OCI-LY1 (cell line): Measurements from ENCODE around the gene PRSS57.

Experiments
- H2AFZ ChIP-seq: fragments of 200-600 bp; sonication (generic), shearing (Covaris generic); 2 replicates; pipeline ENCODE4 v1.6.0; 2014; ENCODE audit warnings: antibody characterized with exemption, mild to moderate bottlenecking, low read length
- H3F3A ChIP-seq: fragments of 200-600 bp; sonication (generic), shearing (Covaris generic); 2 replicates; pipeline ENCODE4 v1.6.0; 2014; ENCODE audit warnings: mild to moderate bottlenecking, antibody characterized with exemption, low read length, moderate library complexity; ENCODE audit not compliant: insufficient read depth
- H3K27ac ChIP-seq: fragments of 200-600 bp; sonication (generic); 2 replicates; pipeline ENCODE4 v1.5.1; 2014; ENCODE audit warnings: low read length, mixed run types, mild to moderate bottlenecking, low read depth; ENCODE audit not compliant: poor library complexity, severe bottlenecking
- H3K27me3 ChIP-seq: fragments of 200-600 bp; sonication (generic); 2 replicates; pipeline ENCODE4 v1.6.0; 2014; ENCODE audit warnings: antibody characterized with exemption, mild to moderate bottlenecking, low read length, moderate library complexity; ENCODE audit not compliant: insufficient read depth
- H3K36me3 ChIP-seq: fragments of 200-600 bp; sonication (generic); 2 replicates; pipeline ENCODE4 v1.6.1; 2014; ENCODE audit warnings: mild to moderate bottlenecking, antibody characterized with exemption, low read length, moderate library complexity, mixed read lengths; ENCODE audit not compliant: insufficient read depth
- H3K4me1 ChIP-seq: fragments of 200-600 bp; sonication (generic); 2 replicates; pipeline ENCODE4 v1.5.1; 2014; ENCODE audit warnings: mild to moderate bottlenecking, low read length, moderate library complexity; ENCODE audit not compliant: insufficient read depth, severe bottlenecking
- H3K4me2 ChIP-seq: fragments of 200-600 bp; sonication (generic), shearing (Covaris generic); 2 replicates; pipeline ENCODE4 v1.6.1; 2014; ENCODE audit warnings: low read length
- H3K4me3 ChIP-seq: fragments of 200-600 bp; sonication (generic); 2 replicates; pipeline ENCODE4 v1.5.1; 2014; ENCODE audit warnings: low read length, low read depth, mild to moderate bottlenecking, mixed read lengths; ENCODE audit not compliant: poor library complexity, severe bottlenecking
- H3K79me2 ChIP-seq: fragments of 200-600 bp; shearing (Covaris generic); 2 replicates; pipeline ENCODE4 v1.6.1; 2016; ENCODE audit warnings: mixed run types, low read length, mixed read lengths; ENCODE audit not compliant: insufficient read depth
- H3K9ac ChIP-seq: fragments of 200-600 bp; sonication (generic), shearing (Covaris generic); 2 replicates; pipeline ENCODE4 v1.6.1; 2014; ENCODE audit warnings: mild to moderate bottlenecking, low read length, mixed read lengths
- H3K9me2 ChIP-seq: fragments of 200-600 bp; sonication (generic), shearing (Covaris generic); 2 replicates; pipeline ENCODE4 v1.6.1; 2014; ENCODE audit warnings: low read depth, mild to moderate bottlenecking, low read length, mixed read lengths
- H3K9me3 ChIP-seq: fragments of 200-600 bp; shearing (Covaris generic); 2 replicates; pipeline ENCODE4 v1.6.1; 2014; ENCODE audit warnings: low read length, mixed read lengths
- H4K20me1 ChIP-seq: fragments of 200-600 bp; sonication (generic), shearing (Covaris generic); 2 replicates; pipeline ENCODE4 v1.6.0; 2016; ENCODE audit warnings: mild to moderate bottlenecking, low read length; ENCODE audit not compliant: insufficient read depth
- EZH2 ChIP-seq: fragments of 200-600 bp; sonication (generic), shearing (Covaris generic); IDR thresholded peaks from 2 replicates; pipeline ENCODE4 v1.8.0; 2017; ENCODE audit warnings: borderline replicate concordance, mixed run types, mild to moderate bottlenecking, antibody characterized with exemption, low read length, moderate library complexity, mixed read lengths
- TF ChIP-seq, protein P1 (sequence below): fragments of 200-600 bp; sonication (generic), shearing (Covaris generic); IDR thresholded peaks from 2 replicates; pipeline ENCODE4 v1.5.1; 2017; ENCODE audit warnings: mild to moderate bottlenecking, antibody characterized with exemption, low read length, moderate library complexity, mixed read lengths

The PRSS57 gene

DNA sequence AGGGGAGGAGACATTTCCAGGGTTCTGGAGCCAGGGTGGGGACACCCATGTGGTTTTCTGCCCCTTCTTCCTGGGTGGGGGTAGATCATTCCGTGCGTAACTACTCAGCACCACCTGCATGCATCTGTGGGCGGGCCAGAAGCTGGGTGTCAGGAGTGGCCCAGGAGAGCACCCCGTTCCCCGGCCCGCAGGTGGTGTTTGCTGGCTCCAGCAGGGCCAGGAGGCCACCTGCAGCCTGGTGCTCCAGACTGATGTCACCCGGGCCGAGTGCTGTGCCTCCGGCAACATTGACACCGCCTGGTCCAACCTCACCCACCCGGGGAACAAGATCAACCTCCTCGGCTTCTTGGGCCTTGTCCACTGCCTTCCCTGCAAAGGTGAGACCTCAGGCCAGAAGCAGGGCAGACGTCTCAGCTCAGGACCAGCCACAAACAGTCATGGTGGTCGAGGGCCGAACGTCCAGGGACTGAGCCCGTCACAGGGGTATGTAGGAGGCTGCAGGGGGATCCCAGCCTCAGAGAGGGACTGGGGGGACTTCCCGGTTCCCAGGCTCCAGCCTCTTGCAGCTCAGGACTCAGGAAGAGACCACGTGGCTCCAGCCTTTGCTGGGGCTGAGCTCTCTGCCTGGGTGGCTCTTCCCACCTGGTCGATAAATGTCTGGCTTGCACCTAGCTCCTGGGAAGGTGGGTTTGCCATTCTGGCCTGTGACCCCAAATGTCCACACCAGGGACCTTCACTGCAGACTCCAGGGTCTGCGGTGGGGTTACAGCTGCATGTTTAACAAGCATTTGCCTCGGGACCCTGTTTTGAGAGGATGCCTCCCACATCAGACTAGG is 17.4 kb downstream of the PRSS57 start:
- no peaks in the 10 kb centered on the region for H4K20me1 ChIP-seq
- H3K4me1 ChIP-seq = peaks cover 6% of the 10 kb centered on the region
- no peak overlapping the region for H3K27ac ChIP-seq
- H3K9ac ChIP-seq = no peak overlapping the region
- H3K9me2 ChIP-seq = no peaks in the 10 kb centered on the region
- H3F3A ChIP-seq = no peaks in the 10 kb centered on the region
- no peaks in the 10 kb centered on the region for H3K36me3 ChIP-seq
- TF ChIP-seq EZH2 = no peak
- TF ChIP-seq, protein P1, sequence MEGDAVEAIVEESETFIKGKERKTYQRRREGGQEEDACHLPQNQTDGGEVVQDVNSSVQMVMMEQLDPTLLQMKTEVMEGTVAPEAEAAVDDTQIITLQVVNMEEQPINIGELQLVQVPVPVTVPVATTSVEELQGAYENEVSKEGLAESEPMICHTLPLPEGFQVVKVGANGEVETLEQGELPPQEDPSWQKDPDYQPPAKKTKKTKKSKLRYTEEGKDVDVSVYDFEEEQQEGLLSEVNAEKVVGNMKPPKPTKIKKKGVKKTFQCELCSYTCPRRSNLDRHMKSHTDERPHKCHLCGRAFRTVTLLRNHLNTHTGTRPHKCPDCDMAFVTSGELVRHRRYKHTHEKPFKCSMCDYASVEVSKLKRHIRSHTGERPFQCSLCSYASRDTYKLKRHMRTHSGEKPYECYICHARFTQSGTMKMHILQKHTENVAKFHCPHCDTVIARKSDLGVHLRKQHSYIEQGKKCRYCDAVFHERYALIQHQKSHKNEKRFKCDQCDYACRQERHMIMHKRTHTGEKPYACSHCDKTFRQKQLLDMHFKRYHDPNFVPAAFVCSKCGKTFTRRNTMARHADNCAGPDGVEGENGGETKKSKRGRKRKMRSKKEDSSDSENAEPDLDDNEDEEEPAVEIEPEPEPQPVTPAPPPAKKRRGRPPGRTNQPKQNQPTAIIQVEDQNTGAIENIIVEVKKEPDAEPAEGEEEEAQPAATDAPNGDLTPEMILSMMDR = no peak
- no peak overlapping the region for H3K4me3 ChIP-seq
- no peaks in the 10 kb centered on the region for H3K79me2 ChIP-seq
- no peak overlapping the region for H3K4me2 ChIP-seq
- H3K9me3 ChIP-seq = no peaks in the 10 kb centered on the region
- peaks cover 4% of the 10 kb centered on the region; the same call in 1 of the 2 replicates for H3K27me3 ChIP-seq
- no peak overlapping the region for H2AFZ ChIP-seq

DNA sequence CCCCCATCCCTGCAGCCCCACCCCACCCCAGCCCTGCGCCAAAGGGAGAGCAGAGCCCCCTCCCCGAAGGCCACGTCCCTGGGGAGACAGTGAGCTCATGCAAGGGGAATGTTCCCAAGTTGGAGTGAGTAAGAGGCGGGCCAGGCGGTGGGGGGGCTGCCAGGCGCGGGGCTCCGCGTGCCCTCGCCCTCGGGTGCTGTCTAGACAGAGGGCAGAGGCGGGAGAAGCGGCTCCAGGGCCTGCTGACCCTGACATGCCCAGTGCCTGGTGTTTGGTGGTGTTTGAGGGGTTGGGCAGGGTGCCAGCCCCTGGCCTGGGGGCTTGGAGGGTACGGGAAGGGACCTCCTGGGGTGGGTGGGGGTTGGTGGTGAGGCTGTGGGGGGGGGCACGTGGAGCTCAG is 18.1 kb downstream of the PRSS57 start:
- no peaks in the 10 kb centered on the region for H4K20me1 ChIP-seq
- no peaks in the 10 kb centered on the region for H3F3A ChIP-seq
- no peaks in the 10 kb centered on the region for H3K9me2 ChIP-seq
- H2AFZ ChIP-seq = no peak overlapping the region
- peaks cover 4% of the 10 kb centered on the region; the same call in 1 of the 2 replicates for H3K27me3 ChIP-seq
- H3K4me3 ChIP-seq = no peak overlapping the region
- H3K79me2 ChIP-seq = no peaks in the 10 kb centered on the region
- H3K4me2 ChIP-seq = no peak overlapping the region
- no peak overlapping the region for H3K9ac ChIP-seq
- no peaks in the 10 kb centered on the region for H3K9me3 ChIP-seq
- H3K27ac ChIP-seq = no peak overlapping the region
- no peaks in the 10 kb centered on the region for H3K36me3 ChIP-seq
- H3K4me1 ChIP-seq = peaks cover 6% of the 10 kb centered on the region
- TF ChIP-seq, protein P1 = no peak
- TF ChIP-seq EZH2 = no peak

DNA sequence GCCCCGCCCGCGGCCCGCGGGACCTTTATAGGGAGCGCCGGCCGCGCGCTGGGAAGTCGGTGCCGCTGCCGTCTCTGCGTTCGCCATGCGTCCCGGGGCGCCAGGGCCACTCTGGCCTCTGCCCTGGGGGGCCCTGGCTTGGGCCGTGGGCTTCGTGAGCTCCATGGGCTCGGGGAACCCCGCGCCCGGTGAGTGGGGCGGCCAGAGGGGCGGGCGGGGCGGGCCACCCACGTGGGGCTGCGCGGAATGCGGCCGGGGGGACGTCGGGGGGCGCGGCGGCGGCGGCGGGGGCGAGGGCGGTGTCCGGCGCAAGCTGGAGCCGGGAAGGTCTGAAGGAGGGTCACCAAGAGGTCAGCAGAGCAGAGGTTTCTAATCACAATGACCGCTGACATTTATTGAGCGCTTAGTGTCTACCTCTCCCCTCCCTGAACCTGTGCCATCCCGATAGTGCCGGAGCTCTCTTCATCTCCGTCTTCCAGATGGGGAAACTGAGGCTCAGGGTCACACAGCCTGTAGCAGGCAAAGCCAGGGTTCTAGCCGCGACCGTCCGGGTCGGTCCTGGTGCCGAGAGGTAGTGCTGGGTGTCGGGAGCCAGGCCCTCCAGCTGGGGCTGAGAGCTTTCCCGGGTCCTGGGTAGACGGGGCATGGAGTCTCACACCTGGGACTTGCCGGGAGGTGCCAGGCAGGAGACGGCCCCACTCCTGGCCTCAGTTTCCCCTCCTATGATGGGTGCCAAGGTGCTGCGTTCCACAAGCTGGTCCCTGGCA is 18.7 kb downstream of the PRSS57 start, which contains the start of gene FSTL3:
Gene FSTL3, plus strand, starts transcription at position 54 of the 767 bp plus-strand sequence. Its CDS starts 32 bp downstream, at position 86.
- no peak for TF ChIP-seq EZH2
- TF ChIP-seq, protein P1 = no peak
- H3K9me3 ChIP-seq = no peaks in the 10 kb centered on the region

More for the DNA sequence above, 18.7 kb downstream of the PRSS57 start, which contains the start of gene FSTL3:
- no peaks in the 10 kb centered on the region for H3K9me2 ChIP-seq
- no peak within 1 kb of the TSS for H3K9ac ChIP-seq
- H4K20me1 ChIP-seq = no peaks in the 10 kb centered on the region
- no peak within 1 kb of the TSS for H3K4me3 ChIP-seq
- peaks cover 7% of the 10 kb centered on the region; the same call in 1 of the 2 replicates for H3K27me3 ChIP-seq
- H3F3A ChIP-seq = no peaks in the 10 kb centered on the region
- no peak within 1 kb of the TSS for H3K4me2 ChIP-seq
- H3K4me1 ChIP-seq = peaks cover 6% of the 10 kb centered on the region
- H2AFZ ChIP-seq = no peak within 1 kb of the TSS
- H3K36me3 ChIP-seq = no peaks in the 10 kb centered on the region
- H3K79me2 ChIP-seq = no peaks in the 10 kb centered on the region
- H3K27ac ChIP-seq = no peak within 1 kb of the TSS
